GM18526 (cell line): ENCODE results near the gene PDE4D.

Experiments used
- POLR2A ChIP-seq: IDR thresholded peaks from 3 replicates; pipeline ENCODE4 v1.6.1; 2011; ENCODE audit not compliant: insufficient read length; ENCODE audit errors: extremely low read depth

Gene PDE4D

GRCh38 chr5:59256331-59256730 is 637.2 kb downstream of the PDE4D start:
- no peak for TF ChIP-seq POLR2A

GRCh38 chr5:59254055-59254687 is 639.4 kb downstream of the PDE4D start:
- TF ChIP-seq POLR2A = no peak

DNA sequence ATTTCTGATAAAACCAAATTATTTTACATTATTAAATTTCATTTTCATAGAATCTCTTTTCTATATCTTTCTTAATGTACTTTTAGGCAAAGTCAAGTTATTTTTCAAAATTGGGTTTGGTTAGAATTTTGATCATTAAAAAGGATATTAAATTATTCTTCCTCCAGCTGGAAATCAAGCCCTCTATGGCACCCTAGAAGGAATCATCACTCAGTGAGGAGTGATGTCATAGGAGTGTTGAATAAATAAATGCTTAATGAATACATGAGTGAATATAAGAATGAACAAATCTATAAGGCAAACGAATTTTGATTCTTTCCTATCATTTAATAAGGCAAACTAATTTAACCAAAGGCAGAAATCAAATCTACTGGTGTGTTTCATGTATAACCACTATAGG is 639.9 kb downstream of the PDE4D start:
- TF ChIP-seq POLR2A = no peak

DNA sequence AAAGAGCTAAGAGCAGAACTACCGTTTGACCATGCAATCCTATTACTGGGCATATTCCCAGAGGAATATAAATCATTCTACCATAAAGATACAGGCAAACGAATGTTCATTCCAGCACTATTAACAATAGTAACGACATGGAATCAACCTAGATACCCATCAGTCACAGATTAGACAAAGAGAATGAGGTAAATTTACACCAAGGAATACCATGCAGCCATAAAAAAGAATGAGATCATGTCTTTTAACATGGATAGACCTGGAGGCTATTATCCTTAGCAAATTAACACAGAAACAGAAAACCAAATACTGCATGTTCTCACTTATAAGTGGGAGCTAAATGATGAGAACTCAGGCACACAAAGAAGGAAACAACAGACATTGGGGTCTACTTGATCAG is 641.9 kb downstream of the PDE4D start:
- no peak for TF ChIP-seq POLR2A

DNA sequence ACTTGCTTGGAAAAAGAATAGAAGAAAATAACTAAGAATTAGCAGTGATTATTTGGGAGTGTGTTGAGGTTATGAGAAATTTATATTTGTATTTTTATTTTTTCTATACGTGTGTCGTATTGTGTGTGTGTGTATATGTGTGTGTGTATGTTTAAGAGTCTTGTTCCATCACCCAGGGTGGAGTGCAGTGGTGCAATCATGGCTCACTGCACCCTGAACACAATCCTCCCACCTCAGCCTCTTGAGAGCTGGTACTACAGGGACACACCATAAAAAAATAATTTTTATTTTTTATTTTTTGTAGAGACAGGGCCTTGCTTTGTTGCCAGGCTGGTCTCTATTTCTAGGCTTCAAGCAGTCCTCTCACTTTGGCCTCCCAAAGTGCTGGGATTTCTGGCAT is 643.8 kb downstream of the PDE4D start:
- no peak for TF ChIP-seq POLR2A

DNA sequence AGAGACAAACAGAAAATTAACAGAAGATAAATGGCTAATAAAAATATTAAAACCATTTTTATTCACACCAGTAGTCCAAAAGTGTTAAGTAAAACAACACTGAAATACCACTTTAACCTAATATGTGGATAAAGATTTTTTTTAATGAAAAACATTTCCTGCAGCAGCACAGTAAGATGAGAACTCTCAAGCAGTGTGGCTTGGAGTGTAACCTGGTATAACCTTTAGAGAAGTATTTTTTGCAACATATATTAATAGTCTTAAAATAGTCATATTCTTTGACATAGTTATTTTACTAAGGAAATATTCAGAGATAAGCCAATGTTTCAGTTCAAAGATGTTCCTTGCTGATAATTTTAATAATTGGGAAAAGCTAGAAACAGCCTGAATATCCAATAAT is 644.4 kb downstream of the PDE4D start:
- no peak for TF ChIP-seq POLR2A

DNA sequence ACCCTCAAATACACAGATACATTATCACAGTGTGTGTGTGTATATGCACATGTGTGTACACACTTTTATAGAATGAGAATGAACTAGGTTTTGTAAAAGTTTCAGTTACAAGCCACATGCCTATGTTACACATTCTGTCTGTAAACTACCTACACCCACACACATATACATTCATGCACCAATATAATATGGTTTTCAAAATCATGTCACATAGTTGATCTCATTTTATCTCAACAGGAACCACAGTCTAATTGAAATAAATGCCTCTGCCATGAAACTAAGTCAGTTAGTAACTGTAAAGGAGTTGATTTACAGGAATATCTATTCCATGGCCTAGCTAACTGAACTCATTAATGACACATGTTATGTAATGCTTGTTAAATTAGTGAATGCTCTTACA is 646.6 kb downstream of the PDE4D start:
- no peak for TF ChIP-seq POLR2A

GRCh38 chr5:59246145-59246869 is 647.2 kb downstream of the PDE4D start:
- TF ChIP-seq POLR2A = no peak

- no peak for TF ChIP-seq POLR2A
These were observed 648.3 kb downstream of the PDE4D start for GRCh38 chr5:59245198-59245597.

DNA sequence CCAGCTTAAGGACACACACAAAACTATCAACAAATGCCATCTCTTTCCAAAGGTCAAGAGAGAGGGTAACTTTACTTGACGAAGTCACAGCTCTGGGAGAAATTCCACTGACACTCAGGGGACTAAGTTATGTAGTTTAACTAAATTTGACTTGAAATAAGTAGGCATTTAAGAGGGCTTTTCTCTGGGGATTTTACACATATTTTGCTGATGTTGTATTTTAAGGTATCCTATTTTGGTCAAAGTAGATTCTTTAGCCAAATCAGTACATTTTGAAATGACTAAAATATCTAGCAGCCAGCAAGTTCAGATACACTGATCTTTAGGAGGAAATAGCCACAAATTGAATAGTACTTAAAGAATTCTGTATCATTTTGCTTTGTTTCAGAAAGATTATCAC is 652.0 kb downstream of the PDE4D start:
- TF ChIP-seq POLR2A = no peak

GRCh38 chr5:59241119-59241518 is 652.4 kb downstream of the PDE4D start:
- TF ChIP-seq POLR2A = no peak

DNA sequence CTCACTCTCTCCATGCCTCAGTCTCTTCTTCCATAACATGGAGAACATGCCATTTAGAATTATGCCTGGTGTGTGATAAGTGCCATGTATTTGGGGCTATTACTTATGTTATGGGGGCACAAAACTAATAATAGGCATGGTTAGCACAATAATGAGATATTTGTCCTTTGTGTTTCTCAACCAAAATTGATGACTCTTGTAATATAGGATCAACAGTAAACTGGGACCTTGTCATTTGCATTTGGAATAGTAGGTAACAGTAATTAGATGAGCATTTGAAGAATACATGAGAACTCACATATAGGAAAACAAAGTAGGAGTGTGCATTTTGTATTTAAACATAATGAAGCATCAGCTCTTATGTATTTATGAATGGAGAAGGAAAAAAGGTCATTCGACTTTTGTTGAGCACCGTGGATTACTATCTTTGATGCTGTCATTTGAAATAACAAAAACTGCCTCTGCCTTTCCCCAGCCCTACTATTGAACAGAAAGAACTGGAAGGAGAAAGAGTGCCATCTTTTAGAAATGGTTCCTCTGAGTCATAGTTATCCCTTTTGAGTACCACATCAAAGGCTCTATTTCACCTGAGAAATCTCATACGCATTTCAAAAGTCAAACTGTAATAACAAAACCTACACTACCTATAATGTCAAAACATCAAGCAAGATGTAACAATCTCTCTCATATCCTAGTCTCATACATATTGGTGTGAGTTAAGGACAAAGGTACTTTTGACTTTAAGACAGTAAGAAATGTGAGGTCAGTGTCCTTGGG is 655.2 kb downstream of the PDE4D start:
- no peak for TF ChIP-seq POLR2A

GRCh38 chr5:59236986-59237385 is 656.5 kb downstream of the PDE4D start:
- no peak for TF ChIP-seq POLR2A

DNA sequence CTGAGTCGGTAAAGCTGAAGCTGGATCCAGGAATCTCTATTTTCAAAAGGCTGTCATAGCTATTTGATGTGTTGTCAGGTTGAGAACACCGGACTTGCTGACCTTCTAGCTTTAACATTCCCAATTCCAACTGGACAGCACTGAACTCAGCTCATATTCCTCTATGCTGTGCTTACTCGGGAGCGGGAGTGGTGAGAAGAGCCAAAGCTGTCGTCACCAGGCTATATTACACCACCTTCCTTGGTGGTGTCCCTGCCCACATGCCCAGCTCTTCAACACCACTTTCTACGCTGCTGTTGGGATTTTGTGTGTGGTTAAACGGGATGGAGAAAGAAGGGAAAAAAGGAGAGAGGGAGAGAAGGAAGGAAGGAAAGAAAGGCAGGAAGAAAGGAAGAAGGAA is 657.1 kb downstream of the PDE4D start:
- no peak for TF ChIP-seq POLR2A

DNA sequence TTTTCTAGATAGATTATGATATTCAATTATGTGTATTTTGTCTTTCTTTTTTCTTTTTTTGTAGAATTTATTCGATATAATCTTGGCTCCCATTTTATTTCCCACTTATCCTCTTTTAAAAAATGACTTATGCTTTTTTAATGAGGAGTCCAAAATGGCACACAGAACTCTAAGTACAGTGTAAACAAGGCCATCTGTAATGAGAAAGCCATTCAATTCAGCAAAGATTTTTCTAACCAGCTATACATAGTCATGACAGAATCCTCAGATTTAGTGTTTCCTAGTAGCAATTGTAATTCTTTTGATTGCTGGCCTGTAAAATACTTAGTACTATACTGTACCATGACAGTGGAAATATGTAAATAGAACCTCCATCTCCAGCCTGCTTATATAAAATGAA is 659.3 kb downstream of the PDE4D start:
- TF ChIP-seq POLR2A = no peak

GRCh38 chr5:59231221-59231931 is 662.1 kb downstream of the PDE4D start:
- TF ChIP-seq POLR2A = no peak
